Activated CD4-positive, alpha-beta T cell treated with anti-CD3 and anti-CD28 coated beads, Interleukin-2, amount 10 ng/mL, durations not matched to agents 7 days and 5 days (primary cell): Measurements from ENCODE around the gene NPHP1. TPM values are rescaled to one million over a fixed set of nuclear protein-coding genes. Genes with fewer than 3 reads are reported as not detected.
"Not testable (repeated sequence)": the region's sequence is repeated elsewhere in the genome, so short reads cannot be mapped to it uniquely, and the experiment has no call there.

Source experiments
- CTCF ChIA-PET: fragments of 350-600 bp; sonication (Branson Sonifier 250); formaldehyde crosslinking; loops from one replicate; lab custom pipeline; 2021; ENCODE audit warnings: antibody characterized with exemption; lab: Charles Lee
- POLR2A ChIA-PET: fragments of 350-600 bp; sonication (Branson Sonifier 250); formaldehyde crosslinking; loops from one replicate; lab custom pipeline; 2021; ENCODE audit warnings: antibody characterized with exemption; lab: Charles Lee
- DNase-seq: peaks from one replicate; pipeline ENCODE4 v3.0.0-alpha.2; 2020
- H3K27ac Mint-ChIP-seq: one replicate; pipeline ENCODE4 v1.8.0; 2021; ENCODE audit warnings: mild to moderate bottlenecking, moderate library complexity, mixed read lengths
- H3K27me3 Mint-ChIP-seq: one replicate; pipeline ENCODE4 v1.8.0; 2021; ENCODE audit warnings: mixed read lengths
- H3K36me3 Mint-ChIP-seq: one replicate; pipeline ENCODE4 v1.8.0; 2021; ENCODE audit warnings: low read depth, mixed read lengths
- H3K4me1 Mint-ChIP-seq: one replicate; pipeline ENCODE4 v1.8.0; 2021; ENCODE audit warnings: mixed read lengths
- H3K4me3 Mint-ChIP-seq: one replicate; pipeline ENCODE4 v1.8.0; 2021; ENCODE audit warnings: mild to moderate bottlenecking, moderate library complexity, mixed read lengths
- H3K9me3 Mint-ChIP-seq: one replicate; pipeline ENCODE4 v1.8.0; 2021; ENCODE audit warnings: mixed read lengths
- total RNA-seq, 2 experiments: library from RNA; stranded (reverse); gene quantifications; one replicate each; pipeline ENCODE4 v1.2.3, GENCODE V29; 2021

NPHP1 gene
- total RNA-seq, 2 experiments from 2014 or later, result 0.17 to 0.27 TPM

DNA sequence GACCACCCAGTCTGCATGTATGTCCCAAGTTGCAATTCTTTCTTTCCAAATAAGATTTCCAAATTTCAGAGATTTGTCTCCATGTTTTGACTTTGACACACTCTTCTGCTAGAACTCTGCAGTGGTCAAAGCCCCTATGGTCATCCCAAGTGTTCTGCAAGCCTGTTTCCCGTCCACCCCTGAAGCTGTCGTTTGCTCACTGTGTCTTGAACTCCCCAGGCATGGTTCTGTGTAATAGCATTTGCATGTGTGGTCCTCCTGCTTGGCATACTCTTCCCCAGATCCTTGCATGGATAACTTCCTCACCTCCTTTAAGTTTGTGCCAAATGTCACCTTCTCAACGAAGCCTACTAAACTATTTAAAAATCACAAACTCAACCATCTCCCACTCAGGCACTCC is 11.4 kb upstream of the NPHP1 start:
- H3K4me3 Mint-ChIP-seq, result no peak overlapping the region
- no peak overlapping the region for H3K27ac Mint-ChIP-seq
- peaks cover 8% of the 10 kb centered on the region for H3K36me3 Mint-ChIP-seq
- DNase-seq, result no peak
- POLR2A ChIA-PET, result no interaction called here
- CTCF ChIA-PET, result no interaction called here
- H3K9me3 Mint-ChIP-seq, result peaks cover 3% of the 10 kb centered on the region
- peaks cover 8% of the 10 kb centered on the region for H3K4me1 Mint-ChIP-seq
- peaks cover 49% of the 10 kb centered on the region for H3K27me3 Mint-ChIP-seq

- Mint-ChIP-seq H3K4me3 (no peak overlapping the region), H3K27ac (no peak overlapping the region), H3K4me1 (peaks cover 11% of the 10 kb centered on the region), H3K9me3 (peaks cover 3% of the 10 kb centered on the region), H3K27me3 (peaks cover 46% of the 10 kb centered on the region), H3K36me3 (peaks cover 8% of the 10 kb centered on the region)
- DNase-seq, result no peak
- CTCF ChIA-PET, result no interaction called here
- POLR2A ChIA-PET, result no interaction called here
Measured at GRCh38 chr2:110215566-110216158, 10.8 kb upstream of the NPHP1 start.

DNA sequence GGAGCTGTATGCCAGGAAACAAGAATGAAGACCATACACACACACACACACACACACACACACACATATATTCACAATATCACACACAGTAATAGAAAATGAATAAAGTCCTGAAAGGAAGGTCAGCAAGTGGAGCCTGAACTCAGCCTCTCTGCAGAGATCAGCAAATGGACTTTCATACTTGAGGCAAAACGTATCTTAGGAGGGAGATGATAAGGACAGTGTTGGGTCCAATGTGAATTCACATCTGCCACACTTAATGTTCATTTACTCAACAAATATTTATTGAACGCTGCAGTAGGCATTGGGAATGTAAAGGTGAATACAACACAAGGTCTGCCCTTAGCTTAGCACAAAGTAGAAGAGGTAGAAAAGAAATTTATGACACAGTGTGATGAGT is 10.3 kb upstream of the NPHP1 start:
- Mint-ChIP-seq H3K27ac (no peak overlapping the region), H3K4me3 (no peak overlapping the region), H3K4me1 (peaks cover 11% of the 10 kb centered on the region), H3K27me3 (peaks cover 43% of the 10 kb centered on the region), H3K36me3 (peaks cover 10% of the 10 kb centered on the region), H3K9me3 (peaks cover 3% of the 10 kb centered on the region)
- CTCF ChIA-PET, result no interaction called here
- POLR2A ChIA-PET, result no interaction called here
- no peak for DNase-seq

GRCh38 chr2:110213522-110213921 is 8.7 kb upstream of the NPHP1 start:
- H3K9me3 Mint-ChIP-seq, DNase-seq, POLR2A ChIA-PET, H3K4me3 Mint-ChIP-seq, H3K27ac Mint-ChIP-seq: not testable (repeated sequence)
- Mint-ChIP-seq H3K36me3 (peaks cover 21% of the 10 kb centered on the region), H3K27me3 (peaks cover 38% of the 10 kb centered on the region), H3K4me1 (peaks cover 16% of the 10 kb centered on the region)
- CTCF ChIA-PET, result interaction anchor here (1.2 kb wide), 1 partner anchor 89 kb away, joined by 3 read pairs; no protein-coding TSS in a partner anchor

DNA sequence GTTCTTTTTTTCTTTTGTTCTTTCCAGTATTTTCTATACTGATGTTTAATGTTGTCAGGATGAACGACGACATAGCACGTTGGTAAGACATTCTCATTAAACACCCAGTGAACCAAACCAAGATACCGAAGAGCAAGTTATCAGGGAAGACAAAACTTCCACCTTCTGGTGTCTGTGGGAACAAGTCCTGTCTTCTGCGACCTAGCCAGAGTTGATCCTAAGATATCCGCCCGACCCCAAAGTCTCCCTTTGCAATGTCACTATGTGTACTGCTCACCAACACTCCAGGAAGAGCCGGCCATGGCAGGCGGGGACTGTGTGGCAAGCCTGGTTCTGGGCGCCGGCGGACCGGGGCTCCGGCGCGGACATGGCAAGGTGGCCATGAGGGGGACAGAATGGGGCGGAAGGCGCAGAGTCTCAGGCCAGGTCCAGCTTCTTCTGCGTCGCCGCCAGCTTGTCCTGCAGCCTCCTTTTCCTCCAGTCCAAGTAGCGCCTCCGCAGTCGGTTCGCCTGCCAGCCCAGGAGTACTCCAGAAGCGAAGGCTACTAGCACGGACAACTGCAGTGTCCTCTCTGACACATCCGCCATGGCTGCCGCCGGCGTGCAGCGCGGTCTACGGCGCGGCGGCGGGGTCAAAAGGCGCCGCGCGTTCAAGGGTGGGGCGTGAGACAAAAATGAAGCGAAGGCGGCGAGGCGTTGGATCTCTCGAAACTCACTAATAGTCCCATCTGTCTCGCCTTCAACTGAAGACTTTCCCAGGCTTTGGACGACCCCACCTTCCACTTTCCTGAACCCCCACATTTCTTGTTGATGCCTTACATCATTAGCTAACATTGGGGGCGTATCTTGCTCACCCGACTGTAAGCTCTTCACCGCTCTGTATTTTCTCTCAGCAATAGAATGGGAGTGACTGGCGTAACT is 7.4 kb upstream of the NPHP1 start, which contains the start of gene MTLN:
Gene MTLN (minus strand): TSS at position 610 of the 921 bp plus-strand sequence. CDS start 22 bp downstream, at position 588.
- peaks cover 26% of the 10 kb centered on the region for H3K36me3 Mint-ChIP-seq
- peaks cover 27% of the 10 kb centered on the region for H3K27me3 Mint-ChIP-seq
- CTCF ChIA-PET, result interaction anchor here (1.2 kb wide), 1 partner anchor 87 kb away, joined by 3 read pairs; no protein-coding TSS in a partner anchor
- peak within 1 kb of the TSS; percentile 94 for H3K27ac Mint-ChIP-seq
- H3K4me3 Mint-ChIP-seq, result peak within 1 kb of the TSS; percentile 96
- DNase-seq, result peak; percentile 72
- POLR2A ChIA-PET, result no interaction called here
- H3K9me3 Mint-ChIP-seq, result peaks cover 3% of the 10 kb centered on the region
- peaks cover 19% of the 10 kb centered on the region for H3K4me1 Mint-ChIP-seq

- CTCF ChIA-PET, result no interaction called here
- H3K36me3 Mint-ChIP-seq, result peaks cover 17% of the 10 kb centered on the region
- H3K4me3 Mint-ChIP-seq, result peak overlapping the region; percentile 79
Measured at GRCh38 chr2:110205660-110206455, 1.0 kb upstream of the NPHP1 start.

GRCh38 chr2:110198016-110198415 is 6.8 kb downstream of the NPHP1 start:
- ChIA-PET CTCF (no interaction called here), POLR2A (no interaction called here)
- DNase-seq, result no peak
- Mint-ChIP-seq H3K9me3 (no peaks in the 10 kb centered on the region), H3K36me3 (no peaks in the 10 kb centered on the region), H3K27me3 (peaks cover 8% of the 10 kb centered on the region), H3K4me1 (no peaks in the 10 kb centered on the region), H3K4me3 (no peak overlapping the region), H3K27ac (no peak overlapping the region)

More at GRCh38 chr2:110205660-110206455, 1.0 kb upstream of the NPHP1 start:
- POLR2A ChIA-PET, result no interaction called here
- Mint-ChIP-seq H3K27me3 (peaks cover 4% of the 10 kb centered on the region), H3K27ac (peak overlapping the region; percentile 85), H3K4me1 (peaks cover 30% of the 10 kb centered on the region), H3K9me3 (no peaks in the 10 kb centered on the region)
- no peak for DNase-seq

GRCh38 chr2:110197452-110197851 is 7.4 kb downstream of the NPHP1 start:
- no peak for DNase-seq
- ChIA-PET POLR2A (no interaction called here), CTCF (no interaction called here)
- Mint-ChIP-seq H3K27me3 (peaks cover 5% of the 10 kb centered on the region), H3K27ac (no peak overlapping the region), H3K4me3 (no peak overlapping the region), H3K4me1 (no peaks in the 10 kb centered on the region), H3K9me3 (no peaks in the 10 kb centered on the region), H3K36me3 (no peaks in the 10 kb centered on the region)

GRCh38 chr2:110190169-110190568 is 14.6 kb downstream of the NPHP1 start:
- CTCF ChIA-PET, DNase-seq, H3K36me3 Mint-ChIP-seq, H3K9me3 Mint-ChIP-seq, H3K27ac Mint-ChIP-seq, H3K4me3 Mint-ChIP-seq, POLR2A ChIA-PET, H3K4me1 Mint-ChIP-seq: not testable (repeated sequence)
- H3K27me3 Mint-ChIP-seq, result peaks cover 18% of the 10 kb centered on the region

DNA sequence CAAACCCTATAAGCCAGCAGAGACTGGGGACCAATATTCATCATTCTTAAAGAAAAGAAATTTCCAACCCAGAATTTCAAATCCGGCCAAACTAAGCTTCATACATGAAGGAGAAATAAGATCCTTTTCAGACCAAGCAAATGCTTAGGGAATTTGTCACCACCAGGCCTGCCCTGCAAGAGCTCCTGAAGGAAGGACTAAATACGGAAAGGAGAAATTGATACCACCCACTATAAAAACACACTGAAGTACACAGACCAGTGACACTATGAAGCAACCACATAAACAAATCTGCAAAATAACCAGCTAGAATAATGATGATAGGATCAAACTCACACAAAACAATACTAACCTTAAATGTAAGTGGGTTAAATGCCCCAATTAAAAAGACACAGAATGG is 22.4 kb downstream of the NPHP1 start:
- CTCF ChIA-PET, result interaction anchor here (0.6 kb wide), 1 partner anchor 548 kb away, joined by 4 read pairs; no protein-coding TSS in a partner anchor
- peaks cover 13% of the 10 kb centered on the region for H3K9me3 Mint-ChIP-seq

GRCh38 chr2:110180036-110180435 is 24.8 kb downstream of the NPHP1 start:
- Mint-ChIP-seq H3K27me3 (peaks cover 16% of the 10 kb centered on the region), H3K4me3 (no peak overlapping the region), H3K9me3 (peaks cover 13% of the 10 kb centered on the region), H3K36me3 (no peaks in the 10 kb centered on the region), H3K4me1 (no peaks in the 10 kb centered on the region), H3K27ac (no peak overlapping the region)
- ChIA-PET POLR2A (no interaction called here), CTCF (interaction anchor here (0.8 kb wide), 1 partner anchor 10 kb away, joined by 4 read pairs; no protein-coding TSS in a partner anchor)
- DNase-seq, result no peak

More for the DNA sequence above, 22.4 kb downstream of the NPHP1 start:
- POLR2A ChIA-PET, result no interaction called here
- no peaks in the 10 kb centered on the region for H3K4me1 Mint-ChIP-seq
- H3K4me3 Mint-ChIP-seq, result no peak overlapping the region
- H3K27me3 Mint-ChIP-seq, result peaks cover 21% of the 10 kb centered on the region
- H3K36me3 Mint-ChIP-seq, result no peaks in the 10 kb centered on the region
- no peak for DNase-seq
- H3K27ac Mint-ChIP-seq, result no peak overlapping the region

- Mint-ChIP-seq H3K4me3 (no peak overlapping the region), H3K27ac (no peak overlapping the region), H3K27me3 (peaks cover 10% of the 10 kb centered on the region), H3K4me1 (peaks cover 4% of the 10 kb centered on the region), H3K9me3 (no peaks in the 10 kb centered on the region), H3K36me3 (no peaks in the 10 kb centered on the region)
- POLR2A ChIA-PET, result no interaction called here
- no peak for DNase-seq
- CTCF ChIA-PET, result no interaction called here
Measured at GRCh38 chr2:110173523-110173922, 31.3 kb downstream of the NPHP1 start.
